HG02678 (cell line): ENCODE measurements around the gene LYRM7.

Experiments used
- ATAC-seq: cut with Tn5 transposase; IDR thresholded peaks from one replicate; pipeline ENCODE4 v1.9.1; 2021; ENCODE audit warnings: mild to moderate bottlenecking, moderate library complexity; ENCODE audit not compliant: unreplicated experiment

LYRM7 gene

GRCh38 chr5:131217791-131218190 is 47.0 kb downstream of the LYRM7 start:
- ATAC-seq, result no peak

- ATAC-seq, result peak; percentile 44
Observed at GRCh38 chr5:131218392-131218791, 47.6 kb downstream of the LYRM7 start.

GRCh38 chr5:131220566-131220965 is 49.8 kb downstream of the LYRM7 start:
- ATAC-seq, result no peak

- ATAC-seq, result no peak
Observed at GRCh38 chr5:131221008-131221703, 50.4 kb downstream of the LYRM7 start.

- no peak for ATAC-seq
Observed at GRCh38 chr5:131221888-131222287, 51.1 kb downstream of the LYRM7 start.

GRCh38 chr5:131222731-131223130 is 52.0 kb downstream of the LYRM7 start:
- ATAC-seq, result no peak

- no peak for ATAC-seq
Observed at GRCh38 chr5:131223751-131224386, 53.1 kb downstream of the LYRM7 start.

GRCh38 chr5:131224387-131225201 is 53.9 kb downstream of the LYRM7 start:
- peak; percentile 83 for ATAC-seq

- no peak for ATAC-seq
Observed at GRCh38 chr5:131225282-131225974, 54.7 kb downstream of the LYRM7 start.

GRCh38 chr5:131226899-131227298 is 56.2 kb downstream of the LYRM7 start:
- no peak for ATAC-seq

GRCh38 chr5:131228646-131229045 is 57.9 kb downstream of the LYRM7 start:
- no peak for ATAC-seq

- ATAC-seq, result no peak
Observed at GRCh38 chr5:131229623-131230022, 58.9 kb downstream of the LYRM7 start.

GRCh38 chr5:131230406-131230805 is 59.7 kb downstream of the LYRM7 start:
- ATAC-seq, result peak; percentile 79

- ATAC-seq, result no peak
Observed at GRCh38 chr5:131239686-131240085, 68.9 kb downstream of the LYRM7 start.

GRCh38 chr5:131242728-131243255 is 72.0 kb downstream of the LYRM7 start:
- ATAC-seq, result no peak

- ATAC-seq, result peak; percentile 60
Observed at GRCh38 chr5:131245312-131245711, 74.6 kb downstream of the LYRM7 start.

GRCh38 chr5:131245948-131246347 is 75.2 kb downstream of the LYRM7 start:
- ATAC-seq, result no peak

GRCh38 chr5:131246504-131246903 is 75.8 kb downstream of the LYRM7 start:
- ATAC-seq, result no peak

GRCh38 chr5:131250751-131251475 is 80.2 kb downstream of the LYRM7 start:
- no peak for ATAC-seq

- peak; percentile 88 for ATAC-seq
Observed at GRCh38 chr5:131252824-131253171, 82.1 kb downstream of the LYRM7 start.
